HCT116 (cell line): ENCODE data around the gene HOMER2.

ENCODE experiments used
- CEBPB ChIP-seq: IDR thresholded peaks from 2 replicates; pipeline ENCODE4 v1.6.1; 2012; ENCODE audit warnings: low read depth
- EZH2 ChIP-seq: fragments of 200-600 bp; sonication (generic); IDR thresholded peaks from 2 replicates; pipeline ENCODE4 v1.6.1; 2017; ENCODE audit warnings: antibody characterized with exemption, mixed run types
- EZH2phosphoT487 ChIP-seq: fragments of 200-600 bp; IDR thresholded peaks from 2 replicates; pipeline ENCODE4 v1.6.1; 2018; ENCODE audit warnings: antibody characterized with exemption, borderline replicate concordance
- JUND ChIP-seq: IDR thresholded peaks from 2 replicates; pipeline ENCODE4 v1.6.1; 2012
- POLR2A ChIP-seq: IDR thresholded peaks from 2 replicates; pipeline ENCODE4 v1.7.0; 2011; ENCODE audit warnings: borderline replicate concordance; ENCODE audit not compliant: insufficient read depth, insufficient read length; ENCODE audit errors: extremely low read depth
- POLR2AphosphoS5 ChIP-seq: IDR thresholded peaks from 2 replicates; pipeline ENCODE4 v1.6.1; 2011; ENCODE audit warnings: mild to moderate bottlenecking, low read depth, low read length, moderate library complexity
- SRF ChIP-seq: IDR thresholded peaks from 2 replicates; pipeline ENCODE4 v1.6.1; 2012; ENCODE audit warnings: low read depth
- TF ChIP-seq, protein P1 (sequence below), 3 experiments: fragments of 200-600 bp in 1 of 3; sonication (generic) in 1 of 3; IDR thresholded peaks in 2 of 3; conservative IDR thresholded peaks in 1 of 3; 2 replicates each; pipeline ENCODE4 v1.5.1; 2012 to 2017; ENCODE audit warnings: low read depth in 2 of 3, low read length in 2 of 3, antibody characterized with exemption in 1 of 3, borderline replicate concordance in 1 of 3, control low read depth in 1 of 3, mild to moderate bottlenecking in 1 of 3, mixed read lengths in 1 of 3, mixed run types in 1 of 3, moderate library complexity in 1 of 3; ENCODE audit not compliant: insufficient read depth in 1 of 3
- TF ChIP-seq, protein P2 (sequence below): IDR thresholded peaks from 2 replicates; pipeline ENCODE4 v1.6.1; 2012

DNA sequence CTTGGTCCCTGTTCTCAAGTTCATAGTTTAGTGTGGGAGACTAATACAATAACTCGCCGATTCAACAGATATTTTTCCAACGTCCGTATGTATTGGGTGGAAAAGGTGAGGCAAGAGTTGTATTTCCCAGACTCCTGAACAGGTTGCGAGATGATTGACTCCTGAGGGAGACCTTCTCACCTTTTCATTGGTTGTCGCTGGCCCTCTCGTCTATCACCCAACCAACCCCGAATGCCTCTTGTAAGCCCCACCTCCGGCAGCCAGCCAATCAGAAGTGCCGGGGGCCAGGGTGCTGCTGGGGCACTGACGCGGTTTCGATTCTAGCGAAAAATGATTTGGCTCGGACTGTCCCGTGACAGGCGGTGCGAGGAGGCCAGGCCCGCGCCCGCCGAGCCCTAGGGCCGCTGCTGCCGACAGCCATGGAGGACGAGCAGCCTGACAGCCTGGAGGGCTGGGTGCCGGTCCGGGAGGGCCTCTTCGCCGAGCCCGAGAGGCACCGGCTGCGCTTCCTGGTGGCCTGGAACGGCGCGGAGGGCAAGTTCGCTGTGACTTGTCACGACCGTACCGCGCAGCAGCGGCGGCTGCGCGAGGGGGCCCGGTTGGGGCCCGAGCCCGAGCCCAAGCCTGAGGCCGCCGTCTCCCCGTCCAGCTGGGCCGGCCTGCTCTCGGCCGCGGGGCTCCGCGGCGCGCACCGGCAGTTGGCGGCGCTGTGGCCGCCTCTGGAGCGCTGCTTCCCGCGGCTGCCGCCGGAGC, 143.0 kb downstream of the HOMER2 start, which contains the start of gene WHAMM:
- TF ChIP-seq EZH2phosphoT487: no peak
- TF ChIP-seq, protein P1, sequence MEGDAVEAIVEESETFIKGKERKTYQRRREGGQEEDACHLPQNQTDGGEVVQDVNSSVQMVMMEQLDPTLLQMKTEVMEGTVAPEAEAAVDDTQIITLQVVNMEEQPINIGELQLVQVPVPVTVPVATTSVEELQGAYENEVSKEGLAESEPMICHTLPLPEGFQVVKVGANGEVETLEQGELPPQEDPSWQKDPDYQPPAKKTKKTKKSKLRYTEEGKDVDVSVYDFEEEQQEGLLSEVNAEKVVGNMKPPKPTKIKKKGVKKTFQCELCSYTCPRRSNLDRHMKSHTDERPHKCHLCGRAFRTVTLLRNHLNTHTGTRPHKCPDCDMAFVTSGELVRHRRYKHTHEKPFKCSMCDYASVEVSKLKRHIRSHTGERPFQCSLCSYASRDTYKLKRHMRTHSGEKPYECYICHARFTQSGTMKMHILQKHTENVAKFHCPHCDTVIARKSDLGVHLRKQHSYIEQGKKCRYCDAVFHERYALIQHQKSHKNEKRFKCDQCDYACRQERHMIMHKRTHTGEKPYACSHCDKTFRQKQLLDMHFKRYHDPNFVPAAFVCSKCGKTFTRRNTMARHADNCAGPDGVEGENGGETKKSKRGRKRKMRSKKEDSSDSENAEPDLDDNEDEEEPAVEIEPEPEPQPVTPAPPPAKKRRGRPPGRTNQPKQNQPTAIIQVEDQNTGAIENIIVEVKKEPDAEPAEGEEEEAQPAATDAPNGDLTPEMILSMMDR (IDR thresholded peaks at IDR 0.05 in 2 of 3, conservative IDR thresholded peaks at IDR 0.05 in 1 of 3; ENCODE audit: borderline replicate concordance in 1 of 3, insufficient read depth in 1 of 3, low read depth in 2 of 3, low read length in 2 of 3): no peak
- TF ChIP-seq POLR2A: peak; percentile 48
- TF ChIP-seq, protein P2, sequence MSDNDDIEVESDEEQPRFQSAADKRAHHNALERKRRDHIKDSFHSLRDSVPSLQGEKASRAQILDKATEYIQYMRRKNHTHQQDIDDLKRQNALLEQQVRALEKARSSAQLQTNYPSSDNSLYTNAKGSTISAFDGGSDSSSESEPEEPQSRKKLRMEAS: peak; percentile 47; the same call in 1 of the 2 replicates
- no peak for TF ChIP-seq SRF
- TF ChIP-seq EZH2: no peak
- TF ChIP-seq POLR2AphosphoS5: peak; percentile 87
- no peak for TF ChIP-seq JUND
- peak; percentile 64; the same call in 1 of the 2 replicates for TF ChIP-seq CEBPB
